HG03103 (cell line): ENCODE data around the gene PTPN22.

Source experiments
- ATAC-seq: cut with Tn5 transposase; IDR thresholded peaks from one replicate; pipeline ENCODE4 v1.9.1; 2021; ENCODE audit warnings: low read depth; ENCODE audit not compliant: unreplicated experiment

PTPN22 gene

GRCh38 chr1:113768916-113769600 is 102.5 kb downstream of the PTPN22 start:
- no peak for ATAC-seq

DNA sequence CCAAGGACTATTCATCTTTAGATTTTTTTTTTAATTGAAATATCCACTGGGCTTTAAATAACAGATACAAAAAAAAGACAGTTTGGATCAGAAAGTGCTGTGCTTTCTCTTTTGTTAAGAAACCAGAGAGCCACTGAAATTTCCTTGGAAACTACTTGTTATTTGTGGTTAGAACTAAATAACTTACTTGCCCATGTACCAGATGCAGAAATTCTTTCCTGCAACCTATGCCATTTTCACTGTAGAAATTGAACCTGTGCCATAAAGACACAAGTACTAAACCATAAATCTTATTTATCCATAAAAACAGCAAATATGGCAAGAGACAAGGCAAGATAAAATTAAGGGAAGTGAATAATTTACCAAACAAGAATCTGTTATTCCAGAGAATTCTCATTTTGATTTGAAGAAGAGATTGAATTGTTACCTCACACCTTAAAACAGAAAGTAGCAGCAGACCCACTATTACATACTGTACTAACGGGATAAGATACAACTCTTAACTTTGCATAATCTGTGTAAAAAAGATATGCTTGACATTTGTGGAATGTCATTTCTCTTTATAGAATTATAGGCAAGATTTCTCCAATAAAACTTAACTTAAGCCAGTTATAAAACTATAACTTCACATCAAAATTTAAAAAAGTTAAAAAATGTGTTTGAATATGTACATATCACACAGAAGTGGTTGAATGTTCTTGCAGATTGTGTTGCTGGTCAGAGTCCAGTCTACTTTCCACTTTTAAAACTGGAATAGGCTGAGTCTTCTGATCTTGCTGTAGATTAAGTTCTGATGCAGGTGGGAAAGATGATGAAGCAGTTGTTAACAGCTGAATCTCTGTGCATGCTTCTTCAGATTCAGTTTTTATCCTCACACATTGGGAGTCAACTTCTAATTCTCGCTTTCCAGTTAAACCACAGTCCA is 105.9 kb downstream of the PTPN22 start:
- ATAC-seq: no peak
